ELF-1 (cell line): ENCODE data around the gene PPAN.
A peak's percentile ranks its signal among the peaks of the same experiment; 100 is the strongest.

Experiments used
- DNase-seq: peaks from one replicate; pipeline ENCODE4 v3.0.0-alpha.2; 2016; ENCODE audit warnings: low read depth, low spot score

Gene PPAN

DNA sequence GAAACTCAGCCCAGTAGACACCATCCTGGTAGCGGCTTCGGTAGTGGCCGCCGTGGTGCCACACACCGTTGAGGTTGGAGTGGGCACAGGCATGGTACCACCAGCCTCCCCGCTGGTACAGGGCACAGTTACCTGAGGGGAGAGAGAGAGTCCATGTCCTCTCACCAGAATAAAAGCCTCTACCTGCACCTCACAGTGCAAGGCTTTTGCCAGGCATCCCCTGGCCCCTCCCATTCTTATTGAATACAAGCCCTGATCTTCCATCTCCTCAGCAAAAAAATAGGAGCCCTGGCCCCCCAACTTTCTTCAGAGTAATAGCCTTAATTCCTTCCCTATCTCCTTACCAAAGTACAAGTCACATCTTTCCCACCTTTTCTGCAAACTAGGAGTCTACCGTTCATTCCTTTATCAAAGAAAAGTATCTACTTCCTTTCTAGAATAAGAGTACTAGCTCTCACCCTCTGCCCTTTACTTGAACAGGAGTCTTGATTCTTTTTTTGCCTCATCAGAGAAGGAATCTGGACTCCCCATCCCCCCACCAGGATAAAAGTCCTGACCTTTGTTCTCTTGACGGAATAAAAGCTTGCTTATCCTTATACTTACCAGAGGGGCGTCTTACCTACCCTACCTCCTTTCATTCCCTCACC lies 13.4 kb upstream of the PPAN start:
- no peak for DNase-seq

DNA sequence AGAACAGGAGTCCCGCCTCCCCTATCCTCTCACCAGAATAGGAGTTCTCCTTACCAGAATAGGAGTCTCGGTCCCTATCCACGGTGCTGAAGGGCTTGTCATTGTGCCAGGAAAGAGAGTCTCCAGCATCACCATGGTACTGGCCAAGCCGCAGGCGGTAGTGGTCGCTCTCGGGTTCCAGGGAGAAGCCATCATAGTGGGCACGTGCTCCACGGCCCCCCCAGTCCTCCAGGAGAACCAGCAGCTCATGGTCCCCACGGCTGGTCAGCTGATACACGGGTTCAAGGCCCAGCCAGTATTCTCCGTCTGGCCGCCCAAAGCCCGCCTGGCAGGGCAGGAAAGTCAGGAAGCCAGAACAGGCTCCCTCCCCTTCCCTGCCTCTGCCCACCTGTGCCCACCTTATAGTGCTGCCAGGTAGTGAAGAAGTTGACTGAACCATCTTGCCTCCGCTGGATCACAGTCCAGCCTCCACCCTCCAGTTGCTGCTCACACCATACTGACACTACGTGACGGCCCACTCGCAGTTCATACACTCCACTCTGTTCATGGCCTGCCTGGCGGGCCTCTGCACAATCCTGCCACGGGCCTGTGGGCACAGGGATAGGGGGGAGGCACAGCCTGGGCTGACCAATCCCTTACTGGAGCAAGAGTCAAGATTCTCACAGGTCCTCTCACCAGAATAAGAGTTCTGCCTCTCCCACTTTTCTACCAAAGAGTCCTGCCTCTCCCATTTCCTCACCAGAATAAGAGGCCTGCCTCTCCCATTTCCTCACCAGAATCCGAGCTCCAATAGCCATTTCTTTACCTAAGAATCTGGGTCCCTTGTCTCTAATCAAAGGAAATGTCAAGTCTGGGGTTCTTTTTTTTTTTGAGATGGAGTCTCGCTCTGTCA lies 12.6 kb upstream of the PPAN start:
- no peak for DNase-seq

DNA sequence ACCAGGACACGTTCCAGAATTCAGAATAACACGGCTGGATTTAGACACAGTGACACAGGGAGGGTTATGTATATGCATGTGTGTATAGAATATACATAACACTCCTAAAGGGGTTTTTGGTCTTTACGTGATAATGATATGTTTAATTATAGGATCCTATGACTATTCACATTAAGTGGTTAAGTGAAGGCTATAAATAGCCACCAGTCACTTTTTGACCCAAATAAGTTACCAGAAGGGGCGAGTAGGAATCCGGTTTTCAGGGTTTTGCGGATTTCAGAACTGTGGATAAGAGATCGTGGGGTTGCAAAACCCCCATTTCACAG lies 10.6 kb upstream of the PPAN start:
- no peak for DNase-seq

DNA sequence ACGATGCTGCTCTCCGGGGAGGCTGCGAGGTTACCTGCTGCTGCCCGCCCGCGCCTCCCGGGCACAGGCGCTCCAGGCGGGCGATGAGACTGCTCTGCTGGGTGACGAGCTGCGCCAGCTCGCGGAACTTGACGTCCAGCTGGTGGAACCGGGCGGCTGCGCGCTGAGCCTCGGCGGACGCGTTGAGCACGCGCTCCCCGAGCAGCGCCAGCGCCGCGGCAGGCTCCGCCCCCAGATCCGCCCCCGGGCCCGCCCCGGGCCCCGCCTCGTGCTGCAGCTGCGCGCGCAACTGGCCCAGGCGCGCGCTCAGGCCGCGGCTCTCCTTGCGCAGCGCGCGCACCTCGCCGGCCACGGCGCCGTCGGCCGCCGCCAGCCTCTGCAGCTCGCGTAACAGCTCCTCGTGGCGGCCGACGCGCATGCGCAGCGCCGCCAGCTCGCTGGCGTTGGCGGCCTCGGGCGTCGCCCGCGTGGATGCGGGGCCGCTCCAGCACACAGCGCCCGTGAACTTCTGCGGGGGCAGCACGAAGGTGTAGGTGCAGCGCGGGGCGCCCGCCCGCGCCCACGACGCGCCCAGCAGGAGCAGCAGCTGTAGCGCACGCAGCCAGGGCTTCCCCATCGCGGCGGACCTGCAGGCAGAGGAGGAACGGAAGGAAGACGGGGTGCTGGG lies 10.1 kb upstream of the PPAN start:
- peak; percentile 82 for DNase-seq

DNA sequence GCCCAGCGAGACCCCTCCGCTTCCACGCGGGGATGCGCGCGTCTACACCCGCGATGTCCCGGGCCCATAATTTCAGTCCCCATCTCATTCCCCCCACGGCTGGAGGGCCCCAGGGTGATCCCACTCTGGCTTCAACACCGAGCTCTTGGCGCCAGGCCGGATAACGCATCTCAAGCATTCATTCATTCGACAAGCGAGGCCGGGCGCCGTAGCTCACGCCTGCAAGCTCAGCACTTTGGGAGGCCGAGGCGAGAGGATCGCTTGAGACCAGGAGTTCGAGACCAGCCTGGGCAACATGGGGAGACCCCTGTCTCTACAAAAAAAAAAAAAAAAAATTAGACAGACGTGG lies 9.6 kb upstream of the PPAN start:
- no peak for DNase-seq

DNA sequence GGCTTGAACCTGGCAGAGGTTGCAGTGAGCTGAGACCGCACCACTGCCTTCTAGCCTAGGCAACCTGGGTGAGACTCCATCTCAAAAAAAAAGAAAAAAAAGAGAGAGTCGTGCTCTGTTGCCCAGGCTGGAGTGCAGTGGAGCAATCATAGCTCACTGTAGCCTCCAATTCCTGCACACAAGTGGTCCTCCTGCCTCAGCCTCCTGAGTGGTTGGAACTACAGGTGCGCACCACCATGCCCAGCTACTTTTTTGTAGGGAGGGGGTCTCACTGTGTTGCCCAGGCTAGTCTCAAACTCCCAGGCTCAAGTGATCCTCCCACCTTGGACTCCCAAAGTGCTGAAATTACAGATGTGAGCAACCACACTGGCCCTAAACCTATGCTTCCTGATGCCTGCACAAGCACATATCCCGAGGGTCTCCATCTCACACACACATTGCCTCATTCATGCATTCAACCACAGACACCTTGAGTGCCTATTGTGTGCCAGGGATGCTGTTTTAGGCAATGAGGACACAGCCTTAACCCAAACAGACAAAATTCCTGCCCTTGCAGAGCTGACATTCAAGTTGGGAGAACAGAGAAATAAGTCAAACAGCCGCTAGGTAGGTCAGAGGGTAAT lies 5.9 kb upstream of the PPAN start:
- no peak for DNase-seq

DNA sequence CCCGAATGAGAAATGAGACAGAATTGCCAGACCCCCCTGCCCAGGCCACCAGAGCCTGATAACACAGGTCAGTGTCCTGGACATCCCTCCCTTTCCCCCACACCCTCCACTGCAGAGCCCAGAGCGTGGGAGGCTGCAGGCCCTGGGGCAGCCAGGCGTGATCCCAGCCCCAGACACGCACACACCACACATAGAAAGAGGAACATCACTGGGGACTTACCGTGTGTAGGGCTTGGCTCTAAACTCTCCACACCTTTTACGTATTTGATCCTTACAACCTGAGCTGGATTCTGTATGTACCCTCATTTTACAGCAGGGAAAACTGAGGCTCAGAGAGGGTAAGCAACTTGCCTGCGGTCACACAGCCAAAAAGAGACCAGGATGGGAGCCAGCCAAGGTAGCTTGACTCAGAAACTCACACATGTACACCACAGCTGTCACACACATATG lies 3.4 kb upstream of the PPAN start:
- DNase-seq, result no peak

DNA sequence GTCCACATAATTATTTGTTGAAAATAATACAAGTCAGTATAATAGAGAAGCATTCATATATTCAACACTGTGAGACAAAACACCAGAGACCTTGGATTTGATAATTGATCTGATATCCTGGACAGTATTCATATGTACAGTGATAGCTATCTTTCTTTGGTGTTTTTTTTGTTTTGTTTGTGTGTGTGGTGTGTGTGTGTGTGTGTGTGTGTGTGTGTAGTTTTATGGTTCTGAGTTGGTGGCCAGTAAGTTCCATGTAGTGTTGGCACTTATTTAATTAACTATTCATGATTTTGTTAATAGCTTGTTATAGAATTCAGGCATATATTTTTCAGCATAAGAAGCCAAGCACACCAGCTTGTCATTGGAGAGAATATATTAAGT lies 2.0 kb upstream of the PPAN start:
- no peak for DNase-seq

DNA sequence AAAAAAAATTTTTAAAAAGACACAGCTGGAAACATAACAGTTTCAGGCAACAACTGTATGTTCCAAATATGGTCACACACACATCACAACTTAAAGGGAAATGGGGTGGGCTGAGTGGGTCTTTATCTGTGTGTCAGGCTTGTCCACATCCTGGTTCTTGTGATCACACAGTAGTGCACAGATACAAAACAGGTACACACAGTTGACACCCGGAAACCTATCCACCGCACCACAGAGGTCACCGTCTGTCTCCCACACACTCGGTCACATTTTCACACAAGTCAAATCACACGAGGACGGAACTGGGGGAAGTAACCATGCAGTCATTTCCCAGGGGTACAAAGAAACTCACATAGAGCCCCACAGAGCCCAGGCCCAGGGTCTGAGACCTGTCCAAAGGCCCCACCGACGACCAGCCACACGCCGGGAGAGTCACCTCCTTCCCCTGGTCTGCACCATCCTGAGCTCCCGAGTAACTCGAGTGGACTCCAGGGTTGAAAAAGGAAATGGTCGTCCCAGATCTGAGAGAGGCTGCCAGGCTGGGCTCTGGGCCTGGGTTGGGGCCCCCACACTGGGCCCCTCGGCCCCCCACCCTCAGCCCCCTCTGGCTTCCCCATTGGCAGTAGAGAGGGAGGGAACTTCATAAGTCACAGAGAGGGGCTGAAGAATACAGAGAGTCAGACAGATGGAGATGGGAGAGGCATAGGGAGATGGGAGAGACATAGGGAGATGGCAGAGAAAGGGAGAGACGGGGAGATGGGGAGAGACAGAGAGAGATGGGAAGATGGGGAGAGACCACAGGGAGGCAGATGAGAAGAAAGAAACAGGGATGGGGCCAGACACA lies 1.3 kb upstream of the PPAN start:
- no peak for DNase-seq

DNA sequence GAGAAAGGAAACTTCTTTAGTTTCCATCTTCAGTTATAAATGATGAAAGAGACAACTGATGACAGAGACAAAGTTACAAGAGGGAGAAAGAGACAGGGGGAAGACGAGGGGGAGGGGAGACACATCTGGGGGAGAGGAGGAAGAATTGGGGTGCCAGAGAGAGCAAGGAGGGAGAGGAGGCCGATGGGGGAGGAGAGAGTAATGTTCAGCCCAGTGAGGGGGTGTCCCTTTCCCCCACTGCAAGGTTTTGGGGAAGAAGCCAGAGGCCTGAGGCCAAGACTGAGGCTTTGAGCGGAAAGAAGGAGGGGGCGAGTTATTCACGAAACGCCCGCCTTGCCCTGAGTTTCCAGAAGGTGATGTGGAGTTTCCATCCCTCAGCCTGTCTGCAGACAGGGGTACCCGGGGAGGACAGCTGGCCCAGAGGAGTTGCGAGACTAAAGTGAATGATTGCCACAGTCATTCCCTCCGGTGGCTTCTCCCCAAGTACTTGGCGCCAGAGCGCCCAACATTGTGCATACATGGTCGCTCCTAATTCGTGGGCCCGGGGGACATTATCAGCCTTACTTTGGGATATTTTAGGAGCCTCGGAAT lies 558 bp upstream of the PPAN start:
- no peak for DNase-seq

DNA sequence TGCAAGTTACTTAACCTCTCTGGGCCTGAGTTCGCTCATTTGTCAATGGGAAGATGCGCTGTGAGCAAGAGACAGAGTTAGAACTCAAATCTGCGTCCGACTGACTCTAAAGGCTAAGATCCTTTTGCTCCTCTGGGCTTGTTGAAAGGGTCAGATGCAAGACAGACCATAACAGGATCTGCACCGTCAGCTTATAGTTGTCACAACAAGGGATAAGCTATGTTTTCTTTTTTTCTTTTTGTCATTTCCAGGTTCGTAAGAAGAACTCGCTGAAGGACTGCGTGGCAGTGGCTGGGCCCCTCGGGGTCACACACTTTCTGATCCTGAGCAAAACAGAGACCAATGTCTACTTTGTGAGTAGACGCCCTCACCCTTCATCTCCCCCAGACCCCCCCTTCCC lies 1.1 kb downstream of the PPAN start:
- no peak for DNase-seq

DNA sequence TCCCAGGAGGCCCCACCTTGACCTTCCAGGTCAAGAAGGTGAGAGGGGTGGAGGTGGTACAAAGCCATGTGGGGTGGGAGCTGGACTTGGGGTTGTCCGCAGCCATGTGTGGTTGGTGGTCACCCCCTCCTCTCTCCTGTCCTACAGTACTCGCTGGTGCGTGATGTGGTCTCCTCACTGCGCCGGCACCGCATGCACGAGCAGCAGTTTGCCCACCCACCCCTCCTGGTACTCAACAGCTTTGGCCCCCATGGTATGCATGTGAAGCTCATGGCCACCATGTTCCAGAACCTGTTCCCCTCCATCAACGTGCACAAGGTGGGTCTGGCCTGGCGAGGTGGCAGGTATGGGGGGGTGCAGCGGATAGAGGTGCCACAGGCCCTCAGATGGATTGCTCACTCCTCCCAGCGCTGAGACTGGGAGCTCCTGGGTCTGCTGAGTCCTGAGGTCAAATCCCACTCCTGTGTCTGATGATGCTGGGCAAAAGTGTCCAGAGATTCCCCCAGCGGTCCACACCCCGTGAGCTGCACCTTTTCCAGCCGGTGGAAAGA lies 1.7 kb downstream of the PPAN start:
- no peak for DNase-seq

DNA sequence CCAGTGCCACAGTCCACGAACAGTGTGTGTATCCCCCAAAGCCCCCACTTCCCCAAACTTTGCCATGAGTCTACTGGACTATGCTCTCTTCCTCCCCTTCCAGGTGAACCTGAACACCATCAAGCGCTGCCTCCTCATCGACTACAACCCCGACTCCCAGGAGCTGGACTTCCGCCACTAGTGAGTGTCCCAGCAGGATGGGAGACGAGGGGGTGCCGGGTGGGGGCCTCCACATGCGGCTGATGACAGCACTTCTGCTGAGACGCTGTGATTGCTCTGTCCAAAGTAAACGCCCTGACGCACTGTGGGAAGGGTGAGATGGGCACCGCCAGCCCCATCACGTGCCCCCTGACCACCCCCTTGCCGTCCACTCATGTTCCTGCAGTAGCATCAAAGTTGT lies 3.4 kb downstream of the PPAN start:
- DNase-seq, result no peak

DNA sequence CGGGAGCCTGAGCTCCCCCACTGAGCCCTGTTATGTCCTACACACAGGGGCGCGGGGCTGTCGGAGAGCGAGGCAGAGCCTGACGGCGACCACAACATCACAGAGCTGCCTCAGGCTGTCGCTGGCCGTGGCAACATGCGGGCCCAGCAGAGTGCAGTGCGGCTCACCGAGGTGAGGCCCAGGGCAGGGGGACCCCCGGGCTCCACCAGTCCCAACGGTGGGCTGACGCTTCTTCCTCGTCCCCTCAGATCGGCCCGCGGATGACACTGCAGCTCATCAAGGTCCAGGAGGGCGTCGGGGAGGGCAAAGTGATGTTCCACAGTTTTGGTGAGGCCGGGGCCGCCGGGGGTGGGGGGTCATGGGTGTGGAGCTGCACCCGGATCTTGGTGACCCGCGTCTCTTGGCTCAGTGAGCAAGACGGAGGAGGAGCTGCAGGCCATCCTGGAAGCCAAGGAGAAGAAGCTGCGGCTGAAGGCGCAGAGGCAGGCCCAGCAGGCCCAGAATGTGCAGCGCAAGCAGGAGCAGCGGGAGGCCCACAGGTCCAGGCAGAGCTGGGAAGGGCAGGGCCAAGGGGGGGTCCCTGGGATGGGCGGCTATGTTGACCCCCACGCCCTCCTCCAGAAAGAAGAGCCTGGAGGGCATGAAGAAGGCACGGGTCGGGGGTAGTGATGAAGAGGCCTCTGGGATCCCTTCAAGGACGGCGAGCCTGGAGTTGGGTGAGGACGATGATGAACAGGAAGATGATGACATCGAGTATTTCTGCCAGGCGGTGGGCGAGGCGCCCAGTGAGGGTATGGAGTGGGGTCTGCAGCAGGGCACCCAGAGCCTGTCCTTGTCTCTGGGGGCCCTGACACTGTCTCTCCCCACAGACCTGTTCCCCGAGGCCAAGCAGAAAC lies 4.2 kb downstream of the PPAN start:
- DNase-seq, result no peak

DNA sequence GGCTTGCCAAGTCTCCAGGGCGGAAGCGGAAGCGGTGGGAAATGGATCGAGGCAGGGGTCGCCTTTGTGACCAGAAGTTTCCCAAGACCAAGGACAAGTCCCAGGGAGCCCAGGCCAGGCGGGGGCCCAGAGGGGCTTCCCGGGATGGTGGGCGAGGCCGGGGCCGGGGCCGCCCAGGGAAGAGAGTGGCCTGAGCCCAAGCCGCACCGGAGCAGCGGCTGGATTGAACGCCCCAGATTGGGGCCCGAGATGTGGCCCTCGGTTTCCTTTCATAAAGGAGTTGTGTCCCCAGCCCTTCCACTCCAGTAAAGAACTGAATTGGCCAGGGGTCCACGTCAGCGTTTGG lies 4.8 kb downstream of the PPAN start:
- DNase-seq, result no peak

DNA sequence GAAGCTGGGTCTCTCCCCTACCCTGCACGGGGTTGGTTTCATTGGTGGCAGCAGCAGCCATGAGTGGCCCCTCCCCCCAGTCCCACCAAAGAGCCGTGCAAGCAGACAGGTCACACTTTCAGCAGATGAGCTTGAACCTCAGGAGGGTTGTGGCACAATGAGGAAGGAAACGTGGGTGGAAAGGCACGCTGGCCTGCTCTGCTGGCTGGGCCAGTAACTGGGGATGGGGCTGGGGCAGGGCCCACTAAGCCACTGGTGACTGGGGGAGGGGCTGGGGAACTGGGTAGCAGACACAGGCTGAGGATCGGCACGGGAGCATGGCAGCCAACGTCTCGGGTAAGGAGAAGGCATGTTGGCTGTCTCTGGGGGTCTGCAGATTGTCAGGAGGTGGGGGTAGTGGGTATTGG lies 5.2 kb downstream of the PPAN start, which contains the start of gene P2RY11:
Gene P2RY11, plus strand, starts transcription at position 289 of the 407 bp plus-strand sequence. Its CDS starts 29 bp downstream, at position 318.
- DNase-seq, result no peak

DNA sequence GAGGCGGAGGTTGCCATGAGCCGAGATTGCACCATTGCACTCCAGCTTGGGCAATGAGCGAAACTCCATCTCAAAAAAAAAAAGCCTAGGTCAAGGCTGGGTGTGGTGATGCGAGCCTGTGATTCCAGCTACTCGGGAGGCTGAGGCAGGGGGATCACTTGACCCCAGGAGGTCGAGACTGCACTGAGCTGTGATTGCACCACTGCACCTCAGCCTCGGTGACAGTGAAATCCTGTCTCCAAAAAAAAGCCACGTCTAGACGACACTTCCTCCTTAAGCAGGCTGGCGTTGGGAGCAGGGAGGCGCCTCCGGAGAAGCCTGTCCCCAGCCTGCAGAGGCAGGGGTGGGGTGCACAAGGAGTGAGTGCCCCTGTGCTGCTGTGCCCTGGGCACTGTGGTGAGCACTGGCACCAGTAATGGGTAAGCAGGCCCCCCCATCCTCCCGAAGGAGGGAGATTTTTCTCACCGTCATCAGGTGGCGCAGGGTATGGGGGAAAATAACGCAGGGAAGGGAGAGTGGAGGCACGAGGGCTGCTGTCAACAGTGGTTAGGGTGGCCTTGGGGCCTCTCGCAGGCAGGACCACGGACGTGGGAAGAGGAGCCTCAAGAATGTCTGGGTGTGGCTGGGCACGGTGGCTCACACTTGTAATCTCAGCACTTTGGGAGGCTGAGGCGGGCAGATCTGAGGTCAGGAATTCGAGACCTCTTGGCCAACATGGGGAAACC lies 6.0 kb downstream of the PPAN start:
- DNase-seq, result no peak

DNA sequence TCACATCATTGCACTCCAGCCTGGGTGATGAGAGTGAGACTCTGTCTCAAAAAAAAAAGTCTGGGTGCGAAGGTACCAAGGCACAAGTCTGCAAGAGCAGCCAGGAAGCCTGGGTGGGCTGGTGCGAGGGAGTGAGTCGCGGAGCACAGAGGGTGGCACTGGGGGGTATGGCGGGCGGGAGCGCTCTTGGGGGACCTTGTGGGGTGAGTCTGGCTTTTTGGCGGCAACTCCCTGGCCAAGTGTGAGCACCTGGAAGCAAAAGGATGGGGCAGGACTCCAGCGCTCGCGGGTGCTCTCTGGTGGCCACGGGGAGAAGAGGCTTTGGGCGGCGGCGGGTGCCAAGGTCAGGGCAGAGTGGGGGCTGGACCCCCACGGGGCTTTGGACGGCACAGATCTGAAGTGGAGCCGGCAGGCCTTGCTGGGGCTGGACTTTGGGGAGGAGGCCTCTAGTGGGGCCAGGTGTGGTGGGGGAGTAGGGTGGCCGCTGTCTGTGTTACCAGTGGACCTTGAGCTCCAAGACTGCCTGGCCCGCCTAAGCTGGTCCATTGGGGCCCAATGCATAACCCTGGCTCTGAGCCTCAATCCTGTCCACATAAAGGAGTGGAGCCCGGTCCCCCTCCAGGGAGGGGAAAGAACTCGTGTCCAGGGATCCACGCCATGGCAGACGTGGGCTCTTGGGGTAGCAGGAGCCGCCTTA lies 6.9 kb downstream of the PPAN start:
- peak; percentile 77 for DNase-seq

DNA sequence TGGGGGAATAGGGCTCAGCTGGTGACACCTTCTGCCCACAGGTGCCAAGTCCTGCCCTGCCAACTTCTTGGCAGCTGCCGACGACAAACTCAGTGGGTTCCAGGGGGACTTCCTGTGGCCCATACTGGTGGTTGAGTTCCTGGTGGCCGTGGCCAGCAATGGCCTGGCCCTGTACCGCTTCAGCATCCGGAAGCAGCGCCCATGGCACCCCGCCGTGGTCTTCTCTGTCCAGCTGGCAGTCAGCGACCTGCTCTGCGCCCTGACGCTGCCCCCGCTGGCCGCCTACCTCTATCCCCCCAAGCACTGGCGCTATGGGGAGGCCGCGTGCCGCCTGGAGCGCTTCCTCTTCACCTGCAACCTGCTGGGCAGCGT lies 7.4 kb downstream of the PPAN start:
- peak; percentile 51 for DNase-seq
